IPS-11a (cell line): ENCODE results near the gene PPP1R12C.

Experiments
- H3K4me3 ChIP-seq: one replicate; pipeline ENCODE4 v1.5.1; 2013; ENCODE audit warnings: low read depth, low read length, control low read depth

Gene PPP1R12C

DNA sequence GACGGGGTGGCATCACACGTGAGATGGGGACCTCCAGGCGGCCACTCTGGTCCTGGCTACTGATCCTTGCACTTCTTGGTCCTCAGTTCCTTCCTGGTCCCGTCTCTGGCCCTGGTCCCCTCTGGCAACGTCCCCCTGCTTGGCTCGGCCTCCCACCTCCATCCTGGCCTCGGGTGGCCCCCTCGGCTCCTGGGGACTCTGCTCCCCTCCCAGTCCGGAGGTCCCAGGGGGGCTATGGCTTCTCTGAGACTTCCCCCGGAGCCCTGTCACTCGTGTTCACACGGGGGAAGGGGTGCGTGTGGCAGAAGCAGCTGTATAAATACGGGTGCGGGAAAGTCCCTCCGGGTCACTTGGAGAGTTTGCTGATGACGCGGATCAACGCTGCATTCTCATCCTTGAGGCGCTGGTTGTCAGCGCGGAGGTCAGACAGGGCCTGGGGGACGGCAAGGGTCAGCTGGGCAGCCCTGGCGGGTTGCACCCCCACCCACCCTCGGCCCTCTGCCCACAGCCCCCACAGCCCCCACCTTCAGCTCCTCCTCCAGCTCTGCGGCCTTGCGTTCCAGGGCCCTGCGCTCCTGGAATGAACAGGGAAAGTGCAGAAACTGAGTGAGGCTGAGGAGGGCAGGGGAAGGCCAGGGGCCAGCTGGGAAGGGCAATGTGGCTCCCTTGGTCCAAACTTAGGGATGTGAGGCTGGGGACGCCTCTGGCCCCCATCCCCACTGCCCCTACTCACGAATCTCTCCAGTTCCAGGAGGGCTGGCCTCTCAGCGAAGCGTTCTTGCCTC, 26.1 kb downstream of the PPP1R12C start:
- H3K4me3 ChIP-seq, result no peak overlapping the region

DNA sequence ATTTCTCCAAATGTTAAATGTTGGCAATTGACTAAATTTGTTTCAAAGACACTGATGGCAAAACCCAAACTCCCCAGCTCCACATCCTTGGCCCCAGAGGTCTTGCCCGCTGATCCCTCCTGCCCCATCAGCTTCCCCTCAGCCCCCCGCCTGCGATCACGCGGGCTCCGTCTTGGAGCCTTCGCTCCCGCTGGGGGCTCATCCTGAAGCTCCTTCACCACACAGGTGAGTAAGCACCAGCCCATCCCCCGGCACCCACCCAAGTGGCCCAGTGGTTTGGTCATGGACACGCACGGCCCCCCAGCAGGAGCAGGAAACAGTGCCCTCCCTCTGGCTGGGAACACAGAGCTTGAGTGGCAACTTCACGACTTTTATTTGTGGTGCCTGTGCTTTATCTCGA, 26.9 kb downstream of the PPP1R12C start:
- H3K4me3 ChIP-seq, result no peak overlapping the region

DNA sequence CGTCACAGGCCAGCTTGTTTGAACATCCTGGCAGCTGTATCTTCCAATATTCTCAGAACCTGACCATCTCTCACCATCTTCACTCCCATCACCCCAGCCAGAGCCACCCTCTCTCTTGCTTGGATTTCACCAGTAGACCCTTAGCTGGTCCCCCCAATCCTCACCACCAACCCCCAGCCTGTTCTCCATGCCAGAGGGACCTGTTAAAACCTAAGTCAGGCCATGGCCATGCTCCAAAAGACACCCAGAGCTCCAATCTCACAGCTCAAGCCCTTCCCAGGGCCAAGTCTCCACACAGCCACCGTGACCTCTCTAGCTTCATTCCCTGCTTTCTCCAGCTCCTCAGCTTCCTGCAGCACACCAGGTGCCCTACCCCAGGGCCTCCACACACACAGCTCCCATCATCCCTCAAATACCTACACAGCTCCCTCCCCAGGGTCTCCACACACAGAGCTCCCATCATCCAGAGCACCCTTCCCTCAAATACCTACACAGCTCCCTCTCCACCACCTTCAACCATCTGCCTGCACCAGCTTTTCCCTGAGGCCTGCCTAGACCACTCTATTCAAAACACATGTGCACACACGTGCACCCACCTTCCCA, 28.0 kb downstream of the PPP1R12C start:
- no peak overlapping the region for H3K4me3 ChIP-seq

DNA sequence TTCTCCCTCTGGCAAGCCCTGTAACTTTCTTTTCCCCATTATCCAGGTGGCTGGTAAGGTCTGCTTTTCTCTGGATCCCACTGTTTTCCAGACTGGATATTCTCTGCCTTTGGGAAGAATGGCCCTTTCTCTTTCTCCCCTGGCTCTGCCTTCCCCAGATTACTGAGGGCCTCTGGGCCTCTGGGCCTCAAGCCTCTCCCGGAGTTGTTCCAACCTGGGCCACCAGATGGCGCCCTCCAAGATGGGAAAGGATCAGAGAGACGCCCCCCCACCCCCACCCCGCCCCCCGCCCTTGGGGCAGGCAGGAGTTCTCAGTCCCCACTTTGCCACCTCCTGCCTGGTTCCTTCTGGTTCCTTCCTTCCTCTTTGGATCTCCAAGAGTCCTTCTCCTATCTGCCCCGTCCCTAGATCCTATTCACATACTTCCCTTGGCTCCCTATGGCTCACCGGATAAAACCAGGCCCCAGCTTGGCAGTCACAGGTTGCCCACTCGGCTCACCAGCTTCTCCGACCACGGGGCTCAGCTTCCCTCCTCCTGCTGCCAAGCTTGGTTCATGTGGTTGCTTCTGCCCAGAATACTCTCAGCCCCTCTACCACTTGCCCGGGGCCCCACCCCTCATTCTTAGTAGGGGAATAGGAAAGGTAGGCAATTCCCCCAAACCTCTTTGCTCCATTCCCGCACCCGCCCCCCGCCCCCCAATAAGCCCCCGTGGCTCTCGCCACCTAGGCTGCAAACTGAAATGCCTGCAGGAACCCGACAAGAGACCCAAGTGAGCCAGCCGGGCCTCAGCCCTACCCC, 28.7 kb downstream of the PPP1R12C start:
- no peak overlapping the region for H3K4me3 ChIP-seq

DNA sequence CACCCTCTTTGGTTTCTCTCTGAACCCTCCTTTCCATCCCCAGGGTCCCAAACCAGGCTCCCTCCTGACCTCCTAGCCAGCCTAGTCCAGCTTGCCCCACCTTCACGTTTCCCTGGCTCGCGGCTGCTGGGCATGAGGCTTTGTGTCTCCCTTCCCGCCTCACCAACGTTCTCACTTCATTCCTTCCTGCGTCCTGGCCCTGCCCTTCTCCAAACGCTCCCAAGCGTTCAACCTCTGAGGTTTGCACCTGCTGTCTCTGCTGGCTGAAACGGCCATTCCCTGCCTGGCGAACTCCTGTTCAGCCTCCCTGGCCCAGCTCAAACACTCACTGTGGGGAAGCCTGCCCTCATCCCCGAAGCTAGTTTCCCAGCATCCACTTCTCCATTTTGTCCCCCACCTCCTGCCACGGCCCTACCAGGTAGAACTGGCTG, 29.4 kb downstream of the PPP1R12C start:
- no peak overlapping the region for H3K4me3 ChIP-seq

DNA sequence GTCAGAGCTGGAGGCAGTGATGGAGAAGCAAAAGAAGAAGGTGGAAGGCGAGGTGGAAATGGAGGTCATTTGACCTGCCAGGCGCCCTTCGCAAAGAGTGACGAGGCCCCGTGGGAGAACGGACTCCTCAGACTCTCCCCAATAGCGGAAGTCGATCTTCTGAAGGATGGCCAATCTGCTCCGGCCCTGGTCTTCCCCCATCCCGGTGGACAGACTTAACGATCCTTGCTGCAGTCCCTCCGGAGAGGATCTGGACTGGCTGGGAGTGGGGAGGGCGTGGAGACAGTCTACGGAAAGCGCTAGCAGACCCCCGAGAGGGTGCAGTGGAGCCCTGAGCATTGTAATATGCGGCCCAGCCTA, 29.9 kb downstream of the PPP1R12C start:
- H3K4me3 ChIP-seq, result peak overlapping the region; percentile 22

DNA sequence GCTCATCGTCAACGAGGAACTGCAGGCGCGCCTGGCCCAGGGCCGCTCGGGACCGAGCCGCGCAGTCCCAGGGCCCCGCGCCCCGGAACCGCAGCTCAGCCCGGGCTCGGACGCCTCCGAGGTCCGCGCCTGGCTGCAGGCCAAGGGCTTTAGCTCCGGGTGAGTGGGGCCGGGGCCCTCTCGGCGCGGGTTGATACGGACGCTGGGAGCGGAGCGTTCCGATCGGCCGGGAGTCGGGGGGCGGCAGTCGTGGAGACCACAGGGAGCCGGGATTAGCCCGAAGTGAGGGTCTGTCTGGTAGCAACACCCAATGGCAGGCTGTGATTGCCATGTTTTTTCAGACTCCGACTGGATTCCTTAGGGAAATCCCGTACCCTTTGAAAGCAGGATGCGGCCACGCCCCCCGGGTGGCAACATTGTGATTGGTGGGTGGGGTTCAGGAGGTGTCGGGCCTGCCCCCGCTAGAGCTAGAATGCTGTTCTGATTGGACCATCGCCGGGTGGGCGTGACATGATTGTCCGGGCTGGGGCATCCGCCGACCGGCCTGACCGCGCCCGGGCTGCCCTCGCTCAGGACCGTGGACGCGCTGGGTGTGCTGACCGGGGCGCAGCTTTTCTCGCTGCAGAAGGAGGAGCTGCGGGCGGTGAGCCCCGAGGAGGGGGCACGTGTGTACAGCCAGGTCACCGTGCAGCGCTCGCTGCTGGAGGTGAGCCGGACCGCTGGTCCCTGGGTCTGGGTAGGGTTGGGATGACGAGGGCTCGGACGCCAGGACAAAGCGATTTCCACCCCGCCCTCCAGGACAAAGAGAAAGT, 30.5 kb downstream of the PPP1R12C start:
- peak overlapping the region; percentile 22 for H3K4me3 ChIP-seq

DNA sequence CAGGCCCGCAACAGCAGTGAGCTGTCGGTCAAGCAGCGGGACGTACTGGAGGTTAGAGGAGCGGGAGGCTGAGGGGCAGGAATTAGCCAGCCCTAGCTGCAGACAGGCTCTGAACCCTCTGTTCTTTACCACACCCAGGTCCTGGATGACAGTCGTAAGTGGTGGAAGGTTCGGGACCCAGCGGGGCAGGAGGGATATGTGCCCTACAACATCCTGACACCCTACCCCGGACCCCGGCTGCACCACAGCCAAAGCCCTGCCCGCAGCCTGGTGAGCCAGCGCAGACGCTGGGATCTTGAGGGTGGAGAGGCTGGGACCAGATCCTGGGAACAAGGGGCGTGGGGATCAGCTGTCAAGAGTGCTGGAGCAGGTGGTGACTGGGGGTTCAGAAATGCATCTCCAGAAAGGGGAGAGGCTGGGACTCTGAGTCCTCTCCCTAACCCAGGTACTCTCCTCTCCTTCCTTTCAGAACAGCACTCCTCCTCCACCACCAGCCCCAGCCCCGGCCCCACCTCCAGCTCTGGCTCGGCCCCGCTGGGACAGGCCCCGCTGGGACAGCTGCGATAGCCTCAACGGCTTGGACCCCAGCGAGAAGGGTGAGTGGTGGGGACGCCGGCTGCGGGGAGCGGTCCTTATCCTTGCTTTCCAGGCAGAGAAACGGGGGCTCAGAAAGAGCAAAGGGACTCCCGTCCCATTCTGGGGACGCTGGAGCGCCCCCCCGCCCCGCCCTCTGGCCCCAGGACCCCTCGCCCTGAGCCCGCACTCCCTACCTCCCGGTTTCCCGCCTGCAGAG, 31.3 kb downstream of the PPP1R12C start:
- H3K4me3 ChIP-seq, result peak overlapping the region; percentile 22

DNA sequence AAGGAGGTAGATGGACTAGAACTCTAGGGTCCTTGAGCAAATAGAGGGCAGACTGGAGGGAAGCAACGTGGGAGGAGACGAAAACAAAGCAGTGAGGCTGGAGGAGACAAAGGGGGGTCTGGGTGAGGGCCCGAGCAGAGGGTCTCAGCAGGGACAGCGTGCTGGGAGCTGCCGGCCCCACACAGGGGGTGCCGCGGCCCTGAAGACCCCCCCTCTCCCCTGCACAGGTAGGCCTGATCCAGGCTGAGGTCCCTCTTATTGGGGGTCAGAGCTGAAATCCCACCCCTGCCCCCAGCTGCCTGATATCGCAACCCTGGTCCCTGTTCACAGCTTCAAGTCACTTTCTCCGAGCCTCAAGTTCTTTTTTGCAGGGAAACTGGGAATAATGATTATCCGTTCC, 33.0 kb downstream of the PPP1R12C start:
- no peak overlapping the region for H3K4me3 ChIP-seq

DNA sequence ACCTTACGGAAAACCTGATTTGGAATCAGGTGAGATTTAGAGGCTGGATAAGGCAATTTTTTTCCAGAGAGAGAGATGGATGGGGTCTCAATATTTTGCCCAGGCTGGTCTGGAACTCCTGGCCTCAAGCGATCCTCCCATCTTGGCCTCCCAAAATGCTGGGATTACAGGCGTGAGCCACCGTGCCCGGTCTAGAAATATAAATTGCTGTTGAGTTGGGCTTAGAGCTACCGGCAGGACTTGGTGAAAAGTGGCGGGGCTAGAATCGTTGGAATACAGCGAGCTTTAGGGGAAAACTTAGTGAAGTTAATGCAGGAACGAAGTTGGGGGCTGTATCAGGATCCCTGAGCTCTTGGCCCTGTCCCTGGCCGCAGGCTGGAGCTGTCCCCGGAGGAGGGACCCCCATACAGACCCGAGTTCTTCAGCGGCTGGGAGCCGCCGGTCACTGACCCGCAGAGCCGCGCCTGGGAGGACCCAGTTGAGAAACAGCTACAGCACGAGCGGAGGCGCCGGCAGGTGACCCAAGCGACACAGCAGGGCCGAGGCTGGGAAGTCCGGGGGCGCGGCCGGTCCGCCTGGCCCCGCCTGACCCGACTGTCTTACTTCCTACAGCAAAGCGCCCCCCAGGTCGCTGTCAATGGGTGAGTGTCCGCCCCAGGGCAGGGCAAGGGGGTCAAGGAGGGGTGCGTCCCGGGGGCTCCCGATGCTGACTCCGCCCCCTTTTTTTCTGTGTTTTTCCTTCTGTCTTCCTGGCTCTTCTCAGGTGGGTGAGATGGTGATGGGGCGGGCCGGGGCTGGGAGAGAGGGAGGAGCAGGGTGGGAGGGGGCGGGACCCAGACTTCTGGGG, 34.2 kb downstream of the PPP1R12C start:
- no peak overlapping the region for H3K4me3 ChIP-seq

DNA sequence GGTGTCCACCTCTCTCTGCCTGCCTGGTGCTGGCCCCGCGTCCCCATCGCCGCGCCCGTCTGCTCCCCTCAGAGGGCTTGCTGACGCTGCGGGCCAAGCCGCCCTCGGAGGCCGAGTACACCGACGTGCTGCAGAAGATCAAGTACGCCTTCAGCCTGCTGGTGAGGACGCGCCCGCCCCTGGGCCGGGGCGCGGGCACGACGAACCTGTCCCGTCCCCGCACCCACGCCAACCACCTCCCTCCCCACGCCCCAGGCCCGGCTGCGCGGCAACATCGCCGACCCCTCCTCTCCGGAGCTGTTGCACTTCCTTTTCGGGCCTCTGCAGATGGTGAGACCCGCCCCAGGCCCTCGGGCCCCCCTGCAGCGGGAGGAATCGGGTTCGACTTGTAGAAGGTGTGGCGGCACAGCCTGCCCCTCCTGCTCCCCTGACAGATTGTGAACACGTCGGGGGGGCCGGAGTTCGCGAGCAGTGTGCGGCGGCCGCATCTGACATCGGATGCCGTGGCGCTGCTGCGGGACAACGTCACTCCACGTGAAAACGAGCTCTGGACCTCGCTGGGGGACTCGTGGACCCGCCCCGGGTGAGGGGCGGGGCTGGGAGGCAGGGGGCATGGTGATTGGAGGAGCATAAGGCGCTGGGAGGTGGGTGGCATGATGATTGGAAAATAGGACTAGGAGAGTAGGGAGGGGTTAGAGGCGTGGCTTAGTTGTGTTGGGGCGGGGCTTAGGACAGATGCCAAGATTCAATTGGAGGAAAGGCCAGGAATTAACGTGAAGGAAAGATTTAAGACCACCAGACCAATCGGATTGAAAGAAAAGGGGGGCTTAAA, 35.2 kb downstream of the PPP1R12C start:
- H3K4me3 ChIP-seq, result peak overlapping the region; percentile 13

DNA sequence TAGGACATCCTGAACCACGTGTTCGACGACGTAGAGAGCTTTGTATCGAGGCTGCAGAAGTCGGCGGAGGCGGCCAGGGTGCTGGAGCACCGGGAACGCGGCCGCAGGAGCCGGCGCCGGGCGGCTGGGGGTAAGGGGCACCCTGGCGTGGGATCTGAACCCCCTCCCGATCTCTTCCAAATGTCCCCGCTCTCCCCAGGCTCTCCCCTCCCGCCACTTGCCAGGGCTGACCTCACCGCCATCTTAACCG, 35.7 kb downstream of the PPP1R12C start:
- peak overlapping the region; percentile 6 for H3K4me3 ChIP-seq

DNA sequence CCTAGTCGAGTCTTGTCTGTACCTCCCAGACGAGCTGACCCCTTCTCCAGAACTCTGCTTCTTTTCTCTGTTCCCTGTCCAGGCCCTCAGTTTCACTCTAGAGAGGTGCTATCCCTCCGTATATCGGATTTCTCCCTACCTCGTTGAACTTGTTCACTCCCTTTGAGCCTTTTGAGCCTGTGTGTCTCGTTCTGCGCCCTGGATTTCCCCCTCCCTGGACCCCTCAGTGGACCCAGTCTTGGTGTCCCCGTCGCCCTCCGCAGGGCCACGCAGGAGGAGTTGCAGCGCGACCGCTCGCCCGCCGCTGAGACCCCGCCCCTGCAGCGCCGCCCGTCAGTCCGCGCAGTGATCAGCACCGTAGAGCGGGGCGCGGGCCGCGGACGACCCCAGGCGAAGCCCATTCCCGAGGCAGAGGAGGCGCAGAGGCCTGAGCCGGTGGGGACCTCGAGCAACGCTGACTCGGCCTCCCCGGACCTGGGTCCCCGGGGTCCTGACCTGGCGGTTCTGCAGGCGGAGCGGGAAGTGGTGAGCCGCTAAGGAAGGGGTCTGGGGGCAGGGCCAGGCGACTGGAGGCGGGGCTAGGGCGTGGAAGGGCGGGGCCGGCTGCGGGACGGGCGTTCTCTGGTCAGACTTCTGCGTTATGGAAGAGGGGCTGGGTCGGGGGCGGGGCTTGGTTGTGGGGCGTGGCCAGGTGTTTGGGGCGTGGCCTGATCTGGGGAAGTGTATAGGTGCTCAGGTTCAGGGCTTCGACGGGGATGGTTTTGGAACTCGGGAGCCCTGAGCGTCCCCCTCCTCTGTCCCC, 36.3 kb downstream of the PPP1R12C start:
- H3K4me3 ChIP-seq, result peak overlapping the region; percentile 47

DNA sequence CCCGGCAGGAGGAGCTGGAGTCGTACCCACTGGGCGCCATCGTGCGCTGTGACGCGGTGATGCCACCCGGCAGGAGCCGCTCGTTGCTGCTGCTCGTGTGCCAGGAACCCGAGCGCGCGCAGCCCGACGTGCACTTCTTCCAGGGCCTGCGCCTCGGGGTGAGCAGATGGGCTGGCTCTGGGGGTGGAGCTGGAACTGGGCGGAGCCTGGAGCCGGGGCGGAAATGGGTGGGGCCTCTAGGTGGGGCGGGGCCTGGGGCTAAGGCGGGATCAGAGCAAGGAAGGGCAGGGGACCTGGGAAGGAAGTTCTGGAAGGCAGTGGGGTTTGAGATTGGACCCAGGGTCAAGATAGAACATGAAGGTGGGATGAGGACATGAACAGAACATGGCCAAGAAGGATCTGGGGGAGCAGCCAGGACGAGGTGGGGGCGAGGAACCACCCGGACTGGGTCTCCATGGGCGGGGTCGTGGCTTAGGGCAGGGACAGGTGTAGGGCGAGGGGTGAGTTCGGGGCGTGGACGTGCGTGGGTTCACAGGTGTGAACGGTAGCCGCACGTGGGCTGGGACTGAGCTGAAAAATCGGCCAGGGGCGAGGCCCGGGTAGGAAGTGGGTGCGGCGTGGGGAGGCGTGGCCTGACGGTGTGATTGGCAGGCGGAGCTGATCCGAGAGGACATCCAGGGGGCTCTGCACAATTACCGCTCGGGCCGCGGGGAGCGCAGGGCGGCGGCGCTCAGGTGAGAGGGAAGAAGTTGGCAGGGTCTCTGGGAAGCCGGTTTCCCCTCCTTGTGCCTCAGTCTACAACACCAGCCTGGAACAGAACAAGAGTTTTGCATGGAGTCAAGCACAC, 37.1 kb downstream of the PPP1R12C start:
- H3K4me3 ChIP-seq, result peak overlapping the region; percentile 47

DNA sequence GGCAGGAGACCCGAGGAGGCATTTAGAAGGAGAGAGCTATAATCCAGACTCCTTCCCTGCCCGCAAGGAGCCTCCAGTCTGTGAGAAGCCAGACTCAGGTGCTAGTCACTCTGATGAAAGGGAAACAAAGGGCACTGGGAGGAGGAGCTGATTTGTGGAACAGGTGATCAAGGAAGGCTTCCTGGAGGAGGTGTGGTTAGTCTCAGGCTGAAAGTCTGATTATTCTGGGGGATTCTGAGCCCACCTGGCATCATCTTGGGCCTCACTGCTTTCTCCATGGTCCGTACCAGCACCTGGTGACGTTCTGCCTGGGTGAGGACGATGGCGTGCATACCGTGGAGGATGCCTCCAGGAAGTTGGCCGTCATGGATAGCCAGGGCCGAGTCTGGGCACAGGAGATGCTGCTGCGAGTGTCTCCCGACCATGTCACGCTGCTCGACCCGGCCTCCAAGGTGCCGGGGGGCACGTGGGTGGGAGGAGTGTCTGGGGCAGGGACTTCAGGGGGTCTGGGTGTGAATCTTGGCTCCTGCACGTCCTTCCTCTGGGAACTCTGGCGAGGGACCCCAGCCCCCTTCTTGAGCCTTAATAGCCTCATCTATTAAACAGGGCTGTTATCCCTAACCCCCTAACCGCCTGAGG, 37.9 kb downstream of the PPP1R12C start:
- H3K4me3 ChIP-seq, result peak overlapping the region; percentile 14

DNA sequence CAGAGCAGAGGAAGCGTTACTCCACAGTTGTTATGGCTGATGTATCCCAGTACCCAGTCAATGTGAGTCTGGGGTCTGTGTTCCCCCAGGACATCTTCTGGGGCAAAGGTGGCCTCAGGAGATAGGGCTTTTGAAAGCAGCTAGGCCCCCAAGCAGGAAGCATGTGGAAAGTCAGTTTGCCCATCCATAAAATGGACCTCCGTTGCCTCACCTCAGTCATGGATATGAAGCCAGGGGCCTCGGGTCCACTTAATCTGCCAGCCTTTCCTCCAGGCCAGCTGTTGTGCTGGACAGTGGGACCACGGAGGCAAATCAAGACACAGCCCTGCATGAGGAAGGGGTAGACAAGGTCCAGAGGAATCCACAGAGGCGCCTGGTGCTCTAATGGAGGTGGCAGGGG, 38.4 kb downstream of the PPP1R12C start:
- no peak overlapping the region for H3K4me3 ChIP-seq

DNA sequence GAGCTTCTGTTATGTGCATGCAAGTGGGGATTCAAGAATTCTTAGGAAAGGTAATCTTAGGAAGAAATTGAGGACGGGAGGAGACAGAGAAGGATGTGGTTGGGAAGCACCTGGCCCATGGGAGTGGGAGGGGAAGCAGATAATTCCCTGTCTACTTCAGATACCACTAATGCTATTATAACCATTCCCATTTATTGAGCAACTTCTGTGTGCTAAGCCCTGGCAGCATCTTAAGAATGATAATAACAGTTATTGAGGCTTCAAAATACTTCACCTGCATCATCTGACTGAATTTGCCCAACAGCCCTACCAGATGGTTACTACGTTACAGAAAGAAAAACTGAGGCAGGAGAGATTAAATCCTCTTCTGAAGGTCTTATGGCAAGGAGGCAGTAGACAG, 40.3 kb downstream of the PPP1R12C start:
- no peak overlapping the region for H3K4me3 ChIP-seq
